PC-3 (cell line): Measurements from ENCODE around the gene ZWILCH.

ENCODE experiments used
- EZH2 ChIP-seq: fragments of 300-600 bp; sonication (generic); IDR thresholded peaks from one replicate; pipeline ENCODE4 v1.6.1; 2017; ENCODE audit warnings: antibody characterized with exemption, mild to moderate bottlenecking, low read length; ENCODE audit not compliant: unreplicated experiment
- TF ChIP-seq, protein P1 (sequence below): fragments of 300-600 bp; sonication (generic); conservative IDR thresholded peaks from 2 replicates; pipeline ENCODE4 v1.5.1; 2017; ENCODE audit warnings: antibody characterized with exemption, low read depth, mild to moderate bottlenecking, low read length

DNA sequence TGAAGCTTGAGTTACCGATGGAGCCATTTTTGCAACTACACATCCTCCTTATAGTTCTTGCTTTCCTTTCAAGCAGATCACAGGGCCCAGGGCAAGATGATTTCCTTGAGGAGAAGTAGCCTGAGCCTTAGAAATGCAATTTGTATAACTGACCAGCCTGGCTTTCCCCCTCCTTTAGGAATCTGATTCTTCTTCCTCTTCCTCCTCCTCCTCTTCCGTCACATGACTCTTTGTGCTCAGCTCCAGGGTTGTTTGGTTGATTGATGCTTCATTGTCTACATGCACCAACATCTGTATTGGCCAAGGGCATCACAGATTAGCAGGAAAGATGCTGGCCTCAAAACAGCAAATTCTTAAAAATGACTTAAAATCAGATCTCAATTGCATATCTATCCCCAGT, 10.9 kb upstream of the ZWILCH start:
- TF ChIP-seq EZH2 = no peak
- TF ChIP-seq, protein P1, sequence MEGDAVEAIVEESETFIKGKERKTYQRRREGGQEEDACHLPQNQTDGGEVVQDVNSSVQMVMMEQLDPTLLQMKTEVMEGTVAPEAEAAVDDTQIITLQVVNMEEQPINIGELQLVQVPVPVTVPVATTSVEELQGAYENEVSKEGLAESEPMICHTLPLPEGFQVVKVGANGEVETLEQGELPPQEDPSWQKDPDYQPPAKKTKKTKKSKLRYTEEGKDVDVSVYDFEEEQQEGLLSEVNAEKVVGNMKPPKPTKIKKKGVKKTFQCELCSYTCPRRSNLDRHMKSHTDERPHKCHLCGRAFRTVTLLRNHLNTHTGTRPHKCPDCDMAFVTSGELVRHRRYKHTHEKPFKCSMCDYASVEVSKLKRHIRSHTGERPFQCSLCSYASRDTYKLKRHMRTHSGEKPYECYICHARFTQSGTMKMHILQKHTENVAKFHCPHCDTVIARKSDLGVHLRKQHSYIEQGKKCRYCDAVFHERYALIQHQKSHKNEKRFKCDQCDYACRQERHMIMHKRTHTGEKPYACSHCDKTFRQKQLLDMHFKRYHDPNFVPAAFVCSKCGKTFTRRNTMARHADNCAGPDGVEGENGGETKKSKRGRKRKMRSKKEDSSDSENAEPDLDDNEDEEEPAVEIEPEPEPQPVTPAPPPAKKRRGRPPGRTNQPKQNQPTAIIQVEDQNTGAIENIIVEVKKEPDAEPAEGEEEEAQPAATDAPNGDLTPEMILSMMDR = no peak
